ENCODE results near the gene NUMBL. TPM values are rescaled to one million over a fixed set of nuclear protein-coding genes. Genes with fewer than 3 reads are reported as not detected.
A peak's percentile ranks its signal among the peaks of the same experiment; 100 is the strongest.

Gene NUMBL
- total and polyA plus RNA-seq, 2 of the 13 experiments (the other 11 are each of a cell fraction or from before 2014, with no cell fraction given) = 0.49 to 2.3 TPM

- TF ChIP-seq MLXIP (CRISPR knock-in tag; IDR thresholded peaks at IDR 0.05; ENCODE audit: borderline replicate concordance) (peak; percentile 54; the same call in 1 of the 2 replicates), LBX2 (CRISPR knock-in tag; IDR thresholded peaks at IDR 0.05; ENCODE audit: borderline replicate concordance) (peak; percentile 69; the same call in 1 of the 2 replicates), ZNF33B (CRISPR knock-in tag; IDR thresholded peaks at IDR 0.05) (0 out of 2 replicates have a peak, but pooled peaks have one; percentile 95), HNF1A (IDR thresholded peaks at IDR 0.05; ENCODE audit: low read depth) (no peak), HNF1A (CRISPR knock-in tag; IDR thresholded peaks at IDR 0.05; ENCODE audit: borderline replicate concordance) (0 out of 2 replicates have a peak, but pooled peaks have one; percentile 34), ZNF800 (CRISPR knock-in tag; IDR thresholded peaks at IDR 0.05) (peak; percentile 52; the same call in 1 of the 2 replicates), THAP8 (CRISPR knock-in tag; IDR thresholded peaks at IDR 0.05; ENCODE audit: borderline replicate concordance) (0 out of 2 replicates have a peak, but pooled peaks have one; percentile 48), GTF2F1 (IDR thresholded peaks at IDR 0.05; ENCODE audit: low read length) (no peak), ZNF431 (CRISPR knock-in tag; IDR thresholded peaks at IDR 0.05; ENCODE audit: borderline replicate concordance, low read depth) (peak; percentile 89), MAF1 (CRISPR knock-in tag; IDR thresholded peaks at IDR 0.05; ENCODE audit: borderline replicate concordance) (peak; percentile 42; the same call in 1 of the 2 replicates), FIP1L1 (IDR thresholded peaks at IDR 0.05; ENCODE audit: borderline replicate concordance, insufficient read depth, low read depth, low read length) (no peak), MXD3 (CRISPR knock-in tag; IDR thresholded peaks at IDR 0.05) (peak; percentile 95), ISX (CRISPR knock-in tag; conservative IDR thresholded peaks at IDR 0.05) (0 out of 2 replicates have a peak, but pooled peaks have one; percentile 42), PHF20 (CRISPR knock-in tag; IDR thresholded peaks at IDR 0.05) (no peak)
Observed at GRCh38 chr19:40662925-40663694, 27.3 kb downstream of the NUMBL start (continued).

Measured in HepG2 (cell line).